Transverse colon (tissue), 4 donors: Measurements from ENCODE around the gene GCDH. TPM values are rescaled to one million over a fixed set of nuclear protein-coding genes. Genes with fewer than 3 reads are reported as not detected.
"Not testable (repeated sequence)": the region's sequence is repeated elsewhere in the genome, so short reads cannot be mapped to it uniquely, and the experiment has no call there.

Experiments used
- DNase-seq: peaks from one replicate; pipeline ENCODE4 v3.0.0-alpha.2; 2019
- H3K27ac ChIP-seq, 4 donors: fragments of 200-600 bp; sonication (generic); 2 replicates each; pipeline ENCODE4 v1.5.1; 2016 to 2018; ENCODE audit warnings: inconsistent platforms in 4 of 4
- H3K27me3 ChIP-seq: fragments of 200-600 bp; sonication (generic); 2 replicates; pipeline ENCODE4 v1.5.1; 2017; ENCODE audit warnings: inconsistent platforms
- H3K36me3 ChIP-seq, 4 donors: fragments of 200-600 bp; sonication (generic); 2 replicates each; pipeline ENCODE4 v1.5.1; 2017 to 2019; ENCODE audit warnings: inconsistent platforms in 4 of 4
- H3K4me1 ChIP-seq, 4 donors: fragments of 200-600 bp; sonication (generic); 2 replicates each; pipeline ENCODE4 v1.5.1; 2017 to 2020; ENCODE audit warnings: inconsistent platforms in 4 of 4
- H3K4me3 ChIP-seq, 4 donors: fragments of 200-600 bp; sonication (generic); 1 replicate in 1 of 4; 2 replicates in 3 of 4; pipeline versions ENCODE4 v1.5.1 to v1.6.1; 2017 to 2019; ENCODE audit warnings: inconsistent platforms in 4 of 4
- H3K9me3 ChIP-seq, 2 donors: fragments of 200-600 bp; sonication (generic); 2 replicates each; pipeline ENCODE4 v1.5.1; 2017 to 2019; ENCODE audit warnings: inconsistent platforms in 2 of 2
- EP300 ChIP-seq: sonication (generic); formaldehyde crosslinking; IDR thresholded peaks from one replicate; pipeline ENCODE4 v1.6.1; 2017; ENCODE audit warnings: antibody characterized with exemption, low read depth
- POLR2A ChIP-seq: fragments of 450-650 bp; IDR thresholded peaks from one replicate; pipeline ENCODE4 v1.6.1; 2016; ENCODE audit warnings: antibody characterized with exemption, mild to moderate bottlenecking, moderate library complexity
- POLR2AphosphoS5 ChIP-seq, 3 donors: sonication (generic); formaldehyde crosslinking; IDR thresholded peaks; one replicate each; pipeline ENCODE4 v1.6.1; 2016; ENCODE audit warnings: antibody characterized with exemption in 3 of 3
- WGBS, 2 donors: methylation state at CpG; one replicate each; pipeline ENCODE4 v1.1.5; 2018; ENCODE audit warnings: low coverage in 1 of 2; 5-methylcytosine and 5-hydroxymethylcytosine counted together
- in situ Hi-C, 4 donors: fragments of 200-750 bp; cut with MboI; loops; one replicate each; pipeline versions ENCODE4 v1.15.0 to v1.15.1; 2017; ENCODE audit warnings: low sequenced_read_pairs in 3 of 4, low pct_ligation_motif_present in 1 of 4, low pct_unique_long_range_greater_than_20kb in 1 of 4
- intact Hi-C: fragments of 100-400 bp; cut with DNase I; formaldehyde crosslinking; loops from one replicate; pipeline ENCODE4 v1.15.1; 2023; ENCODE audit warnings: low total_unique reads
- total RNA-seq, 4 donors: library from RNA; depleted of rRNA; stranded (reverse); fragments of >200 nt; gene quantifications; one replicate each; pipeline ENCODE4 v1.1.0, GENCODE V29; 2016
- TF ChIP-seq, protein P1 (sequence below), 5 experiments: fragments of 200-600 bp in 3 of 5; fragments of 450-650 bp in 2 of 5; sonication (generic) in 3 of 5; IDR thresholded peaks; 1 replicate in 2 of 5; 2 replicates in 3 of 5; pipeline ENCODE4 v1.5.1; 2016 to 2017; ENCODE audit warnings: antibody characterized with exemption in 5 of 5, inconsistent platforms in 3 of 5, mild to moderate bottlenecking in 2 of 5, moderate library complexity in 1 of 5

Gene GCDH
- total RNA-seq, 4 donors from 2014 or later: 1.9 to 43.4 (median 33.2) TPM

DNA sequence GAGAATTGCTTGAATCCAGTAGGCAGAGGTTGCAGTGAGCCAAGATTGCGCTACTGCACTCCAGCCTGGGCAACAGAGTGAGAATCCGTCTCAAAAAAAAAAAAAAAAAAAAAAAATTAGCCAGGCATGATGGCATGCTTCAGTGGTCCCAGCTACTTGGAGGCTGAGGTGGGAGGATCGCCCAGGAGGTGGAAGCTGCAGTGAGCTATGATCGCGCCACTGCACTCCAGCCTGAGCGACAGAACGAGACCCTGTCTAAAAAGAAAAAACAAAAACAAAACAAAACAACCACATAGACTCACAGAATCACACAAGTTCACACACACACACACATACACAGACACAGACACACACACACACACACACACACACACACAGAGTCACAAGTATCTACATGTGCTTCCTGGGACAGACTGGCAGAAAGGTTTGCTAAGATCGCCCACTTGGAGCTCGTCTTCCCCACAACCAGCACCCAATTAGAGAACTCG, 617 bp upstream of the GCDH start:
- TF ChIP-seq, protein P1, sequence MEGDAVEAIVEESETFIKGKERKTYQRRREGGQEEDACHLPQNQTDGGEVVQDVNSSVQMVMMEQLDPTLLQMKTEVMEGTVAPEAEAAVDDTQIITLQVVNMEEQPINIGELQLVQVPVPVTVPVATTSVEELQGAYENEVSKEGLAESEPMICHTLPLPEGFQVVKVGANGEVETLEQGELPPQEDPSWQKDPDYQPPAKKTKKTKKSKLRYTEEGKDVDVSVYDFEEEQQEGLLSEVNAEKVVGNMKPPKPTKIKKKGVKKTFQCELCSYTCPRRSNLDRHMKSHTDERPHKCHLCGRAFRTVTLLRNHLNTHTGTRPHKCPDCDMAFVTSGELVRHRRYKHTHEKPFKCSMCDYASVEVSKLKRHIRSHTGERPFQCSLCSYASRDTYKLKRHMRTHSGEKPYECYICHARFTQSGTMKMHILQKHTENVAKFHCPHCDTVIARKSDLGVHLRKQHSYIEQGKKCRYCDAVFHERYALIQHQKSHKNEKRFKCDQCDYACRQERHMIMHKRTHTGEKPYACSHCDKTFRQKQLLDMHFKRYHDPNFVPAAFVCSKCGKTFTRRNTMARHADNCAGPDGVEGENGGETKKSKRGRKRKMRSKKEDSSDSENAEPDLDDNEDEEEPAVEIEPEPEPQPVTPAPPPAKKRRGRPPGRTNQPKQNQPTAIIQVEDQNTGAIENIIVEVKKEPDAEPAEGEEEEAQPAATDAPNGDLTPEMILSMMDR (IDR thresholded peaks at IDR 0.05): peak in 1 of 5 experiments; percentile 17
- H3K27ac ChIP-seq: peak overlapping the region; percentile 64 to 93 (median 81)
- H3K4me3 ChIP-seq: peak overlapping the region in 1 of 4 donors; percentile 36
- intact Hi-C loops, H3K9me3 ChIP-seq, H3K36me3 ChIP-seq, H3K27me3 ChIP-seq, DNase-seq, in situ Hi-C loops: not testable (repeated sequence)
- H3K4me1 ChIP-seq: peaks cover 9 to 25% (median 23%) of the 10 kb centered on the region in 4 donors
- WGBS, 2 donors: 28% methylated on average over 10 of the region's 10 CpGs; no CpG with 5 or more reads in 1 of the 2 donors

DNA sequence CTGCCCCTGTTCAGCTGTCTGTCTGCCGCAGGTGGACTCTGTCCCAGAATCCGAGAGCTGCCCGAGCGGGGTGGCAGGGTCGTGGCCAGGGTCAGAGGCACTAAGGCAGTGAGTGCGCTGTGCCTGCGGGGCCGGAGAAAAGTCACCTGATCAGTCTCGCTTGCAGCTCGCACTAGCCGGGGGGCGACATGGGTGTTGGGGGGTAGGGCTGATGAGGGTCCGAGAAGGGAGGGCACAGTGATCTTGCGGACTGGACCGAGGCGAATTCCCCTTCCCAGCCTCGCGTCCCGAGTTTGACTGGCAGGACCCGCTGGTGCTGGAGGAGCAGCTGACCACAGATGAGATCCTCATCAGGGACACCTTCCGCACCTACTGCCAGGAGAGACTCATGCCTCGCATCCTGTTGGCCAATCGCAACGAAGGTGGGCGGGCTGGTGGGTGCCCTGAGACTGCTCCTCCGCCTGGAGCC, 627 bp downstream of the GCDH start:
- in situ Hi-C loops (no loop called here), intact Hi-C loops (no loop called here)
- 7% methylated on average over 21 of the region's 26 CpGs; no CpG with 5 or more reads in 1 of the 2 donors for WGBS, 2 donors
- Histone ChIP-seq H3K27me3 (no peaks in the 10 kb centered on the region), H3K36me3 (no peaks in the 10 kb centered on the region), H3K27ac (peak overlapping the region; percentile 74 to 93 (median 85)), H3K9me3 (no peaks in the 10 kb centered on the region), H3K4me1 (peaks cover 9 to 16% (median 15%) of the 10 kb centered on the region in 4 donors), H3K4me3 (peak overlapping the region; percentile 68 to 91 (median 85))
- TF ChIP-seq EP300 (no peak), POLR2AphosphoS5 (IDR thresholded peaks at IDR 0.05) (no peak), POLR2A (no peak)
- TF ChIP-seq, protein P1 (IDR thresholded peaks at IDR 0.05): no peak
- no peak for DNase-seq

DNA sequence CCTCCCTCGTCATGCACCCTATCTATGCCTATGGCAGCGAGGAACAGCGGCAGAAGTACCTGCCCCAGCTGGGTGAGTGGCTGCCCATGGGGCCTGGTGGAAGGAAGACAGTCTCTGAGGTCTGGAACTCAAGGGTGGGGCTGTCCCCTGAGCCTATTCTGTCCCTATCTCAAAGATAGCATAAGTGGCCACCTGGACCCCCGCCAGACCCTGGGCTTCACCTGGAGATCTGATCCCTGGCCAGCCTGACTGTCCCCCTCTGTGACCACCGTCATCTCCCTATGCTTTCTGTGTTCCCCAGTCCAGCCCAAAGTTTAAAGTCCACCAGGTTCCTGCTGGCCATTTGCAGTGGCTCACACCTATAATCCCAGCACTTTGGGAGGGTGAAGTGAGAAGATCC, 2.6 kb downstream of the GCDH start:
- no peaks in the 10 kb centered on the region for H3K9me3 ChIP-seq
- WGBS, 2 donors: 94% methylated on average over 5 of the region's 5 CpGs; no CpG with 5 or more reads in 1 of the 2 donors
- DNase-seq: no peak
- no peaks in the 10 kb centered on the region for H3K36me3 ChIP-seq
- H3K4me1 ChIP-seq: peaks cover 9 to 16% (median 15%) of the 10 kb centered on the region in 4 donors
- intact Hi-C loops: no loop called here
- no peak for TF ChIP-seq POLR2A
- no peak for TF ChIP-seq POLR2AphosphoS5 (IDR thresholded peaks at IDR 0.05)
- no peak for TF ChIP-seq EP300
- TF ChIP-seq, protein P1 (IDR thresholded peaks at IDR 0.05): no peak
- in situ Hi-C loops: no loop called here
- no peaks in the 10 kb centered on the region for H3K27me3 ChIP-seq
- no peak overlapping the region for H3K27ac ChIP-seq
- no peak overlapping the region for H3K4me3 ChIP-seq

DNA sequence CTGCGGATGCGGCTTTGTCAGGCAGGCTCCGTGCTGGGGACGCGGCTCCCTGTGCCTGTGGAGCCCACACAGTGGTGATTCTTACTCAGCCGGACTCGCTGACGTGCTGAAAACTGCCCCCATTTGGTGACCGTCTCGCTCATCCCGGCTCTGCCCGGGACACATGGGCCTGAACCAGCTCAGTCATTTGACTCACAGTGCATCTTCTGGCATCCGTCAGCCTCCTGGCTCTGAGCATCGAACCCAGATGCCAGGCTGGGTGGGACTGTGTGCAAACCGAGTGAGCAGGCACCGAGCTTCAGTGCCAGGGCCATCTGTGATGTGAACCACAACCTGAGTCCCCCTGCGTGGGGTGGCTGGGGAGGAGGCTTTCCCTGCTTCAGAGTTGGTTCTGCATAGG, 5.5 kb downstream of the GCDH start:
- in situ Hi-C loops: no loop called here
- Histone ChIP-seq H3K36me3 (no peaks in the 10 kb centered on the region), H3K9me3 (no peaks in the 10 kb centered on the region), H3K4me1 (peaks cover 8 to 11% (median 10%) of the 10 kb centered on the region in 4 donors), H3K27me3 (no peaks in the 10 kb centered on the region), H3K4me3 (no peak overlapping the region), H3K27ac (no peak overlapping the region)
- DNase-seq: no peak
- 80 to 96% methylated on average over 2 to 17 of the region's 17 CpGs for WGBS, 2 donors
- TF ChIP-seq POLR2AphosphoS5 (IDR thresholded peaks at IDR 0.05) (no peak), EP300 (no peak), POLR2A (no peak)
- TF ChIP-seq, protein P1 (IDR thresholded peaks at IDR 0.05): no peak
- intact Hi-C loops: no loop called here
